ENCODE results near the gene HOXA13.

The HOXA13 gene

DNA sequence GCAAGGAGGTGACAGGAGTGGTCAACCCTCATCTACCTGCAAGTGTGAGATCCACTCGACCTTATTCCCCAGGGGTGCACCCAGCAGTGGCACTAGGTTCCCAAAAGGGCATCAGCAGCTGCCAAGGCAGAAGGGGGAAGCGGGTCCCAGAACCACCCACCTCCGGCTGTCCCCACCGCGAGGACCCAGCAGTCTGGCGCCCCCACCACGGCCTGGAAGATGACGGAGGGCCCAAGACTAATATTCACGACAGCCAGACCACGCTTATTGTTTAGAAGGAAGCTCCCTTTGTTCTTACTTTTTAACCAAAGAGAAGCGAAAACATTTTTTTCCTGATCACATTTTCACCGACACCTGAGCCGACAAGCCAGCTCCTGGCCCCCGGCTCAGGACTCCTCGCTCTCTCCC lies 39.1 kb upstream of the HOXA13 start:
- DNase-seq (ENCODE audit: low read depth, low spot score) = no peak
- no peak overlapping the region for H3K27ac ChIP-seq

- no peak overlapping the region for H3K27ac ChIP-seq
- no peak for DNase-seq (ENCODE audit: low read depth, low spot score)
These were observed 37.9 kb upstream of the HOXA13 start for GRCh38 chr7:27237735-27238334.

DNA sequence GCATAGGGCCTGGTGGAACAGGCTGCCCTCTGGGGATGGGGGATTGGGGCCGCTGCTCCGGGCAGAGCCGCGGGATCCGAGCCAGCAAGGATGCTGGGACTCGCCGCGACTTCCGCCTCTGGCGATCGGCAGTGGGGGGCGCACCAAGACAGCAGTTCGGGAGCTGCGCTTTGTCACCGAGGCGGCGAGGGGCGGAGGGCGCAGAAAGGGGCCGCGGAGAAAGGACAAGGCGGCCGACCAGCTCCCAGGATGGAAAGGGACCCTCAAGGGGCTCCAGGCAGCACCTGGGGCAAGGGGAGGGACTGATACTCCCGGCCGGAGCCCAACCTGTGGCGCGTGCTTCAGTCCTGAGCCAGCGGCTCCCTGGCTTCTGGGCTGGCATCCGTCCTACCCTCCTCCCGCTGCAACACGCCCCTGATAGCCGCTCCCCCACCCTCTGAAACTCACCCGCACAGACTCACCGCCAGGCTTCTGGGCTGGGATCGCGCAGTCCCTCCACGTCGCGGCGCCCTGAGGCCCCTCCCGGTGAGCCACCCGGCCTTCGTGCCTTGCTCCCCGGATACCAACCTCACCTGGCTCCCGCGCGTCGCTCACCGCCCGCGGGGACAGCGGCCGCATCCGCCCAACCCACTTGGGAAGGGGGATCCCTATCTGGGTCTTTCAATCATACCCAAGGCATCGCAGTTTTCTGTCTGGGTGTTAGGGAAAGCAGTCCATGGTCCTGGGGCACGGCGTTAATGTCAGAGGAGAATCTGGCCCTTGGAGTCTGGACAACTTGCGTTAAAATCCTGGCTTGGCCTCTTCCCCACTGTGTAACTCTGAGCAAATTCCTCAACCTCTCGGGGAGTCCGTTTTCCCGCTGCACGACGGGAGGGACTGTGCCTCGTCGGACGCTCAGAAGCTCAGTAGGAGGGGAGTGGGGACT lies 35.8 kb upstream of the HOXA13 start:
- no peak for DNase-seq (ENCODE audit: low read depth, low spot score)
- H3K27ac ChIP-seq = no peak overlapping the region

DNA sequence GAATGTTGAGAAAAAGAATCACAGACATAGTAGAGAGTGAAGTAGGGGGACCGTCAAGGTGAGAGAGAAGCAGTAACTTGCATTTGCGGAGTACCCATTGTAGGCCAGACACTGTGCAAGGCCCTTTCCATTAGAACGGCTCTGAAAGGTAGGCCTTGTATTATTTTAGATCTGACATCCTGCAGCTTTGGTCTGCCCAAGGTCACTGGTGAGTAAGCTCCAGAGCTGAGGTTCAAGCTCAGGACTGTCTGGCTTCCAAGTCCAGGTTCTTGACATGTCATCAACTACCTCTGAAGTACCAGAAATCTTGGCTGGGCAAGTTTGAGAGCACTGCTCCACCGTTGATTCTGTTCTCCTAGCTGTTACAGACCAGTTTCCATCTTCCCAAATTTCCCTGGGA lies 29.6 kb upstream of the HOXA13 start:
- no peak for DNase-seq (ENCODE audit: low read depth, low spot score)
- no peak overlapping the region for H3K27ac ChIP-seq

- DNase-seq (ENCODE audit: low read depth, low spot score) = no peak
- no peak overlapping the region for H3K27ac ChIP-seq
These were observed 25.4 kb upstream of the HOXA13 start for GRCh38 chr7:27224983-27225934.

DNA sequence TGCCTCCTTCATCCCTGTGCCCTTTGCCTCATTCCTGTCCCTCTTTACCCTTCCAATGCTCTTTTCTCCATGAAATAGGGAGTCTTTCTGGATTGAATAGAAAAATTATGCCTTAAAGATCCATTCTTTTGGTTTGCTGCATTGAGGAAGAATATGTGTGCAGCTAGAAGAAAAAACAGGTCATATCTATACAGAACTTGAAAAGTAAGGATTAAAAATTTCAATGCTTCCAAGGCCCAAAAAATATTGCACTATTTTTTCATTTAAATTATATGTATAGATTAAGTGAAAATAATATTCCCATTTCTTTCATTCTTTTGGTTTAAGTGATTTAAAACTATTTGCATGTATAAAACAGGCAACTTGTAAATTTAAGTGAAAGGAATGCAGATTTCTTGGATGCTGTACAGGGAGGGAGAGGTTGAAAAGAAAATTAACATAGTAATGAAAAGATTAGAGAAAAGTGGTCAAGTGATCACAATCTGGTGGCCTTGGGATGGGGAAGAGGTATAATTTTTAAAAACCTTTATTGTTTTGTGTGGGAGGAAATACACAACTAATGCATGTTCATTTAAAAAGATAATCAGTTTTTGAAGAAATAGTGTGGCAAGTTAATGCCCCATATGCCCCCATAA lies 24.2 kb upstream of the HOXA13 start:
- H3K27ac ChIP-seq = no peak overlapping the region
- no peak for DNase-seq (ENCODE audit: low read depth, low spot score)

GRCh38 chr7:27221201-27221797 lies 21.4 kb upstream of the HOXA13 start:
- H3K27ac ChIP-seq = no peak overlapping the region

GRCh38 chr7:27220440-27220955 lies 20.6 kb upstream of the HOXA13 start:
- no peak for DNase-seq (ENCODE audit: low read depth, low spot score)
- no peak overlapping the region for H3K27ac ChIP-seq

More at GRCh38 chr7:27221201-27221797, 21.4 kb upstream of the HOXA13 start:
- DNase-seq (ENCODE audit: low read depth, low spot score) = no peak

GRCh38 chr7:27219821-27220220 lies 19.9 kb upstream of the HOXA13 start:
- no peak for DNase-seq (ENCODE audit: low read depth, low spot score)
- no peak overlapping the region for H3K27ac ChIP-seq

GRCh38 chr7:27217951-27218350 lies 18.1 kb upstream of the HOXA13 start:
- no peak overlapping the region for H3K27ac ChIP-seq
- DNase-seq (ENCODE audit: low read depth, low spot score) = no peak

DNA sequence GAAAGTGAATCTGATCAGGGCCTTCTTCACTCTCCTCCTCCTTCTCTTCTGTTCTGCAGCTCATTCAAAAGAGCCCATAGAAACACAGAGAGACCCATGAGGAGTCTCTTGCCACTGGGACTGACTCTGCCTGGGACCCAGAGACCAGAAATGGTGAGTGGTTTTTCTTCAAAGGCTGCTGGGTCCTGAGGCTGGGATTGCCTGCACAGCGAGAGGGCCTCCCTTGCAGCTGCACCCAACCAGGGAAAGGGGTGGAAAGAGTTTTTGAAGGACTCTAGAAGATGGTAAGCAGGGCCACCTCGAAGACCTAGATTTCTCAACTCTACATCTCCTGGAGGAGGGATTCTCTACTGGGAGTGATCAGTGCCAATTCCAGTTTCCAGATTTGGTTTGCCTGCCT lies 15.5 kb upstream of the HOXA13 start:
- H3K27ac ChIP-seq = no peak overlapping the region
- DNase-seq (ENCODE audit: low read depth, low spot score) = no peak

DNA sequence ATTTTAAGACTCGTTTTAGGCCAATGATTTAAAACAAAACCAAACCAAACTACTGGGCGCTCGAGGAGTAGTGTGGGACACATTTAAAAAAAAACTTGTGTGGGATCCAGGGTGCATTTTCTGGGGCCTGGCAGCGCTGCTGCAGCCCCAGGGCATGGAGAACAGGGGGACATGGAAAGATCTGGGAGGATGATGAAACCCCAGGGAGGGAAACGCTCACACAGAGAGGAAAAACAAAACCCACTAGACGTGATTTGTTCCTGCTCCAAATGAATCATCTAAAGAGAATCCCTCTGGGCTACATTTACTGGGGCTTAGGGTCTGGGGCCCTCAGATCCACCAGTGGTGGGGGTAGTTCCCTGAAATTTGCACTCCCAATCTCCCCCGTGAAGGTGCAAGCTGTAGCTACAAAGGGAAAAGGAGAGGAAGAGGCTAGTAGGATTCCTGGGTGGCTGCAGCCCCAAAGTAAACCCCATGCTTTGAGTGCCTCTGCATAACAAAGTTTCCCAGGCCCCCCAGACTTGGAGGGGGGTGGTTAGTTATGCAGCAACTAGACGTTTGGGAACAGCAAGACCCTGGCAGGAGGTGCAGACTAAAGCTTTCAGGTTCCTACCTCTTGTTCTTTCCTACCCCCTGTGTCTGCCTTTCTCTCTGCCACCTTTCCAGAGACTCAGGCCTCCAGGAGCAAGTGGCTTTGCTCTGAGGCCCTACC lies 14.5 kb upstream of the HOXA13 start:
- DNase-seq (ENCODE audit: low read depth, low spot score) = no peak
- H3K27ac ChIP-seq = no peak overlapping the region

GRCh38 chr7:27213433-27214238 lies 13.7 kb upstream of the HOXA13 start:
- no peak for DNase-seq (ENCODE audit: low read depth, low spot score)
- no peak overlapping the region for H3K27ac ChIP-seq

DNA sequence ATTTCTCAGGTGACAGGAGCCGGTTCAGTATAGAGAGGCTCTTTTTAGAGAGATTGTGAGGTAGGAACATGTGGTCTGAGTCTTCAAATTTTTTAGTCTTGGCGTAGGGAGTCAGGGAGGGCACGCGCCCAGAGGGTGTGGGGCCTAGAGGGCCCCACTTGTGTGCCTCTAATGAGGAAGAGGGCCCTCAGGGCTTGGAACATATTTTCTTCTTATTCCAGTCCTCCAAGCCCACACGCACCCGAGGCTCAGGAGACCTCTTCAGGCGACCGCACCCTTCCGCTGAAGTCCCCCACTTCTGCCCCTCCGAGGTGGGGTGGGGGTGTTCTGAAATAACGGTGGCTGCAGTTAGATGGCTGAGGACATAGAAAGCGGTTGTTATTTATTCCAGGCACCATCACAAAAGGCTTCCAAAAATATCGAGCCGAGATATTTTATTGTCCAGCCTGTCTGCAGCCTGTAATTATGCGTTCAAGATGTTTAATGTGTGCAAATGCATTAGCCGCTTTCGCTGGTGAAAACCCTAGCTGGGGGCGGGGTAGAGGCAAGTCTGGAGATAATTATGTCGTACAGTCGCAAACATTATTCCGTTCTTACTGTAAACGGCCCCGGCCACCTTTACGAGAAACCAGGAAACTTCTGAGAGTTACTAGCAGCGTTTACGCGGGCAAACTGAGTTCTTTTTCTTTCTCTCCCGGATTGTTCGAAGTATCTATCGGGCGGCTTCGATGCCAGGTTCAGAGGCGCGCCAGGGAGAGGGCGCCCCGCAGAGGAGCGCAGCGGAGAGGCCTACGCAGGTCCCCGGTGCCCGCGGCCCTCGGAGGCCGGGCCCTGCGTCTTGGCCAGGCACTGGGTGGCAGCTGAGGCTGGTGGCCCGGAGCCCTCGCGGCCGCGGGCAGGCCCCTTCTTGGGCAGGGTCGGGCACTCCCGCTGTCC lies 12.9 kb upstream of the HOXA13 start:
- no peak overlapping the region for H3K27ac ChIP-seq
- DNase-seq (ENCODE audit: low read depth, low spot score) = no peak

- H3K27ac ChIP-seq = no peak overlapping the region
- no peak for DNase-seq (ENCODE audit: low read depth, low spot score)
These were observed 11.9 kb upstream of the HOXA13 start for GRCh38 chr7:27211764-27212204.

GRCh38 chr7:27211084-27211446 lies 11.2 kb upstream of the HOXA13 start:
- no peak overlapping the region for H3K27ac ChIP-seq
- DNase-seq (ENCODE audit: low read depth, low spot score) = no peak

- no peak overlapping the region for H3K27ac ChIP-seq
- DNase-seq (ENCODE audit: low read depth, low spot score) = no peak
These were observed 10.7 kb upstream of the HOXA13 start for GRCh38 chr7:27210441-27211083.

Measured in epithelial cell of prostate (primary cell).